Measurements from ENCODE around the gene SLC25A3.

GRCh38 chr12:98606359-98606988 is 13.0 kb downstream of the SLC25A3 start:
- TF ChIP-seq POLR2A (IDR thresholded peaks at IDR 0.05; ENCODE audit: low read depth, low read length) (no peak), TAF1 (IDR thresholded peaks at IDR 0.05; ENCODE audit: low read depth, low read length) (no peak), POLR2AphosphoS5 (IDR thresholded peaks at IDR 0.05; ENCODE audit: low read depth, low read length) (no peak)

Data from GM12891 (cell line).